Left forelimb (tissue), 1 donor: ENCODE data around the gene ALK.

ENCODE experiments used
- DNase-seq: peaks from one replicate; pipeline ENCODE4 v3.0.0-alpha.2; 2018; ENCODE audit warnings: low spot score

The ALK gene

DNA sequence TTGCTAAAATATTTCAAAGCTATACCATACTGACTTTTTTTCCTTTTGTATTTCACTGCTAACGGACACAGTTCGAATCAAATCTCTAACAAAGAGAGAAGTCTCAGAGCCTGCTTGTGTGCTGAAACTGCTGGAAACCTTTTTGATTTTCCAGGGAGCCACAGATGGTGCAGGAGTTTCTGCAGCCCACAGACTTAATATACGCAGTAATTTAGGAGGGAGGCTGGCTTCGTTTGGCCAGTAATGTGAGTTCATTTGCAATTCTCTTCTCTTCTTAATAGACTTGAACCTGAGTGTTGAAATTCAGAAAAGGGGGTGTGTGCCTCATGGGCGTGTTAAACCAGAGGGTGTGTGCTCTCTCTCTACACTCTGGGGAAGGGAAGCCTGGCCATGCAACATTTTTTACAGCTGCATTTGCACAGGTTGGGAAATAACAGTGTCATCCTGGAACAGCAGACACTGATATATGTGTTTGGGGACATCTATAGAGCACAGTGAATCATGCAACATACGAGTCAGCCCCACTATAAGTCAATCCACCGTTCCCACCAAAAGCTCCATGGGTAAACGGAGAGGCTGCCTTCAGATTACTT, 473.2 kb downstream of the ALK start:
- DNase-seq, result no peak

DNA sequence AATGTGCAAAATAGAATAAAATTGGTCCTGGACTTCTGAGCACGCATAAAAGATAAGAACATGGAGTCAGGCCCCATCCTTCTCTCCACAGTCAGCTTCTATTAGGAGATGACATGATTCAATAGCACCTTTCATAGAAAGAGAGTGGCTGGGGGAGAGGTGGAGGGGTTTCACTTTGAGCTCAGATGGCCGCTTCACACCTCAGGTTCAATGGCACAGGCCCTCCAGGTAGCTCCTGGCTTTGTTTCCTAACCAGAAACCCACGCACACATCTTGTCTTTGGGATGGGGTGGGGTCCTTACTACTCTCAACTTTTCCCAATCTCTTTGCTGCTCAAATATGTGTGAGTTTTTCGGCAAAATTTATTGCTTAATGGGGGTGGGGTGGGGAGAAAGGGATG, 473.9 kb downstream of the ALK start:
- no peak for DNase-seq

DNA sequence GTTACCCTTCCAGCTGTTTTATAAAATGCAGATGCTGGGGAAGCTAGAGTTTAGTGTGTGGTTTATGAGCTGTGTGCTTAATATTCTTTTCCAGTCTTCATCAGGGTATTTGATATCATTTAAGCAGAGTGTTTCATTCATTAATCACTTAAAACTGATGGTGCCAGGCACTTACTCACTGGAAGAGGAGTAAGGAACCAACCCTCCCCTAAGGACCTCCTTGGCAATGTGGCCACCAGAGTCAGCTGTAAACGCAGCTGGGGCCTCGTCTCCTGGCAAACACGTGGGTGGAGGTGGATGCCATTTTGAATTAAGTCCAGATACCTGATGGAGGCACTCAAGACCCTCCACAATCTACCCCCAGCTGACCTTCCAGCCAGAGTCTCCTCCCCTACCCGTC, 474.5 kb downstream of the ALK start:
- no peak for DNase-seq

DNA sequence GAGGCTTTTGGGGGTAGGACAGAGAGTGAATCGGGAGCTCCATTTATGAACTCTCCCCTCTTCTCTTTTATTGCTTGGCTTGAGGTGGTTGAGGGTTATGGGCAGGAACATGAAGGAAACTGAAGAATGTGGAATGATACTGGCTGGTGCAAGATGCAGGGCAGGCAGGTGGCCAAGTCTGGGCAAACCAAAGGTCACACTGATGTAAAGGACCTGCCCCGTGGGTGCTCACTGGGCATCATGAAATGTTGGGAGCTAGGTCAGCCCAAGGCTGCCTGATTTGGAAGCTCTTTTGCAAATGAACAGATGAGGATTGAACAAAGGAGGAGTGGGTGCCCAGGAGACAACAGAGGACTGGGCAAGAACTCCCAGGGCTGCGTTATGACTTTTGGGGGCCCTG, 477.2 kb downstream of the ALK start:
- no peak for DNase-seq

DNA sequence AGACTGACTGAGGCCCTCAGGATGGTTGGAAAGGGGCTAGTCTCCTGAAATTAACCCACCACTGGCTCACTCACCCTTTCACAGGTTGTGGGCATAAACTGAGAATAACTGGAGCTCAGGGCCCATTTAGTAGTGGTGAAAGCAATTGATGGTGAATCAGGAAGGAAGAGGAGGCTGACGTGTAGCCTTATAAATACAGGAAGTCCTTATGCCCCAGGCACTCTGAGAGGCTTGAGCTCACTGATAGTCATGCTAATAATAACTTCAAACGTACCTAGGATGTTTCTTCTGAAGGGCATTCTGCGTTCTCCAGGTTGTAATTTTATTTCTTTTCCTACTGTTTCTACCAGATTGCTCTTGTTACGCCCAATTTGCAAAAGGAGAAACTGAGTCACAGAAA, 477.8 kb downstream of the ALK start:
- no peak for DNase-seq

DNA sequence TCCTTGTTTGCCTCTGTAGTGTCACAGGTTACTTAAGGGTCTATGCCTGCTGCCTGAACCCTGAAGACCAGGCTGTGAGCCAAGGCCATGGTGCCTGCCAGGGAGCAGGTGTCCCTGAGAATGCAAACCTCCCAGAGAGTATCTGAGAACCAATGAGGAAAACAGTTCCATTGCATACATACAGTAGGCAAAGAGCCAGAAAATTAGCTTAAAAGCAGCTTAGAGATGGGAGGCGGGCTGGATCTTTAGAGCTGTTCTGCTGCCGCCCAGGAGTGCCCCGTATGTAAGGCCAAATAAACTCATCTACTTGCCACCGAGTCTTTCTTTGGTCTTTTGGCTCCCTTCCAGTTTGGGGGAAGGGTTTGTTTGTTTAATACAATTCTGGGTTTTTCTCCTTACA, 478.2 kb downstream of the ALK start:
- no peak for DNase-seq

DNA sequence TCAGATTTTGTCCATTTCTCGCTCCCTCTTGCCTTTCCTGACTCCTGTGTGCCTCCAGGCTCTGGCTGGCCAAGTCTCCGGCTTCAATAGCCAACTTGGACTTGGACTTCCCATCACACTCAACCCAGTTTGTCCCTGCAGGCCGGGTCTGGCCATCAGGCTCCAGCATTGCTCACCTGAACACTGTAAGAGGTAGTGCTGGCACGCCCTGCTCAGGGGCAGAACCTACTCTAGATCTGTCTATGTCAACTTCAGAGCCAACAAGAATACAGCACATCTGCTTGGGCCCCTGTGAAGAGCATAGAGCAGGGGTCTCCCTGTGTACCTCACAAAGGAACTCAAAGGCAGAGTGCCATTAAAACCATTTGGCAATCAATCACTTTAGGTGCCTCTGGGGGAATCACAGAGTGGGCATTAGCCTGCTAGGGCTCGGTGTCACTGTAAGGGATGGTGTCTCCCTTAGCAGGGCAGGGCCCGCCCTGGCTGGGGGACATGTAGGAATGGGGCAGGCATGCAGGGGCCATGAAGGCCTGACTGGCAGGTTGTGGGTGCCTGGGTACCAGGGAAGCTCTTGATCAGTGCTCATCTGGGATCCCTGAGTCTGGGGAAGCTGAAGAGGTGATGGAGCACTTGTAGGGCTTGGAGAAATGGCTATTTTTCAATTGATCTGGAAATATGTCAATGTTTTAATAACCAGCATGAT, 480.3 kb downstream of the ALK start:
- DNase-seq, result no peak

DNA sequence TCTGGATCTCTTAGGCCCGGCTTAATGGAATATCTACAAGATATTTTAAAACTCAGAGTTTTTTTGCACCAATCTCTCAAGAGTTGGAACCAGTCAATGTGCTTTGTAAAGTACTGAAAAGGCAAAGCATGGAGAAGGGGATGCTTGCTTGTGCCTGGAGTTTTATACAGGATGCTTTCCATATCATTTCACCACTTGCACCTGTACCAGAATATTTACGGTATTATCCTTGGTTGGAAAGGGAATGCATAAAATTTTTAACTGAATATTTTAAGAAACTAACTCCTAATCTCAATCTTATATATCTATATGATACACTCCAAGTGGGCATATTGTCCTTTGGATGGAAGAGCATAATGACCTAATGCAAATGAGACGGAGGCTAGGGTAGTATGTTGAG, 487.5 kb downstream of the ALK start:
- DNase-seq, result no peak

DNA sequence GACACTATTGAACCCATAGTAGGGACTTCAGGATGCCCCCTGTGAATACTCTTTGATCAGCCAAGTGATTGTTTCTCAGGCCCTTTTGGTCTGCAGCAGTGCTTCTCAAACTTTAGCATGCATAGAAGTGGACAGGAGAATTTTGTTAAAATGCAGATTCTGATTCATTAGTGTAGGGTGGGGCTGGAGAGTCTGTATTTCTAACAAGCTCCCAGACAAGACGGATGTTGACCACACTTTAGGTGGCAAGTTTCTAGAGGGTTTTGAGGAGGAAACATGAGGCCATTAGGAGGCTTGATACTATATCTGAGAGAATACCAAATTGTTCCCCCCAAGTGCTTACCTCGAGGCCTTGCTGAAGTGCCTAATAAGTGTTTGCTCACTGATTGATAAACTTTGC, 488.3 kb downstream of the ALK start:
- no peak for DNase-seq

DNA sequence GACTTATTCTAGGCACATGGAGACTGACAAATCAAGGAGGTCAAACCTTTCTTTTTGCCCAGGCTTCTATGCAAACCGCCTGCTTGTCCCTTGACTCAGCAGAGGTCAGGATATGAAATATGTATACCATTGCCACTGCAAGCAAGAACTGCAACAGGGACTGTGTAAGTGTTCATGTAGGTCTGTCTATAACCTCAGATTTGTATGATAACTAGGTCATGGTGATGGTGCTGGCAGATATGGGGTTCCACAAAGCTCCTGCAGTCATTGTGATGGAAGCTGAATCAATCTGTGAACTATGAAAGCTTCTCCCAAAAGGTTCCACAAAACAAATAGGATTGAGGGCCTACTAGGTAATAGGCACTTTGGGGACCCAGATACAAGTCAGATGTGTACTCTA, 489.9 kb downstream of the ALK start:
- no peak for DNase-seq

DNA sequence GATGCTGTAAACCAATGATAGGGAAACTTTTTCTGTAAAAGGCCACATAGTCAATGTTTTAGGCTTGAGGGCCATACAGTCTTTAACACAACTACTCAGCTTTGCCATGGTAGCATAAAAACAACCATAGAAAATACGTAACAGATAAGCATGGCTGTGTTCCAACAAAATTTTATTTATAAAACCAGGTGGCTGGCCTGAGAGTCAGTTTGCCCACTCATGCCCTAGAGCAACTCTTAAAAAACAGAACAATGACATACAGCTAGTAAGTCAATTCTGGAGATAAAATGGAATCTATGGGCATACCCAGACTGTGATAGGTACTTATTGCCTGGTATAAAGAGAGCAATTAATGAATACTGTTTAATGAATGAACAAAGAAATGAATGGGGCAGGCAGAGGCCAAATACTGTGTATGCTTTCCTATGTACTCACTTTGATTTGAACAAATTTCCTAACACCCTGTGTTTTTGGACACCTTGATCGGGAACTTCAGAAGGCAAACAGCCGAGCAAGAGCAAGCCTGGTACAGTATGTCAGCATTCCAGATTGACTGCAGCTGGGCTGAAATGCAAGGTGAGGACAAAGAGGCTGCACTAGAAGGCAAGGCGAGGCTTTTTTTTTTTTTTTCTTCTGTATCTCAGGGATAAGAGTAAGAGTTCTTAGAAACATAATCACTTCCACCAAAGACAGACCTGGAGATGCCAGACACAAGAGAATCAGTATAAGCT, 490.8 kb downstream of the ALK start:
- no peak for DNase-seq

DNA sequence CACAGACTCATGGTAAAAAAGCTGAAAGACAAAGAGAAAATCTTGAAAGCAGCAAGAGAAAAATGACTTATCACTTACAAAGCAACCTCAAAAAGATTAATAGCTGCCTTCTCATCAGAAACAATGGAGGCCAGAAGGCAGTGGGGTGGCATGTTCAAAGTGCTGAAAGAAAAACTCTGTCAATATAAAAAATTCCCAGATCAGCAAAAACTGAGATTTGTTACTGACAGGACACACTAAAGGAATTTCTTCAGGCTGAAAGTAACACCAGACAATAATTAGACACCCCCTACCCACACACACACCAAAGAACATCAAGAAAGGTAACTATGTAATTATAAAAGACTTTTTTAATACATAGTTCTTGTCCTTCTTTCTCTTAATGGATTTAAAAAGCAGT, 495.0 kb downstream of the ALK start:
- DNase-seq, result no peak

DNA sequence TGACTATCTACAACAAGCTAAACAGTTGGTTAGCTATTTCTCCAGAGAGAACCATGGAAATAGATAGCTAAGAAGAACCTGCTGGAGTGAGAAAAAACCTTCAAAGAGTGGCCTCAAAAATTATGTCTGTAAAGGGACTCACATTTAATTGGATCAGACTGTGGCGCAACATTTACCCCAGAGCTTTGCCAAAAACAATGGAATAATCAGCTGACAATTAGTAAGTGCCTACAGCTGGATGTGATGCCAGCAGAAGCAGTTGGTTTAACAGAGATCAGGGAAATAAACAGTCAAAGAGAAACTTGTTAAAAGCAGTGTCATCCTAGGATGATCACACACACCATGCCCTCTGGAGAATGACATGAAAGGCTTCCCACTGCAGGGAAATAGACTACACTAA, 495.5 kb downstream of the ALK start:
- DNase-seq, result no peak

DNA sequence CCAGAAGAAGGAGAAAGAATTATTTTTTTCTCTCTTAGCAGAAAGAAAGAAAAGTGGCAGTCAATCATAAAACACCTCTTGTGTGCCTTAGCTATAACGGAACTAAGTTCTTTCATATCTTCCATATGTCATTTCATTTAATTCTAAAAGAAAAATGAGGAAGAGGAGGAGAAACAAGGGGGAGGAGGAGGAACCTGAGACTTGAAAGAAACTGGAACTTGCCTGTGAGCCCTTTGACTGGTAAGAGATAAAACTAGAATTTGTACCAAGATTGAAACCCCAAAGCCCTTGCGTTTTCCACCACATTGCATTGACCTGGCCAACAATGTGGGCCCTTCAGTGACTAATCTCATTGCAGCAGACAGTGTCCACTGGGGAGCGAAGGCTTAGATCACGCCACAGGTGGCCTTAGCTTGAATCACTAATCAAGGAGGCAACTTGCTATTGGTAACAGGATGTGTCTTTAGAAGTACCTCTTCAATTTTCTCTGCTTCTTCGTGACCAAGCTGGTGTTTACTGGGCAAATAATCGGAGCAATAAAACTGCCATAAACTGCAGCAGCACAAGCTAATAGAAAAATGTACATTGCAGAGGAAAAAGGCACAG, 498.2 kb downstream of the ALK start:
- DNase-seq, result no peak

DNA sequence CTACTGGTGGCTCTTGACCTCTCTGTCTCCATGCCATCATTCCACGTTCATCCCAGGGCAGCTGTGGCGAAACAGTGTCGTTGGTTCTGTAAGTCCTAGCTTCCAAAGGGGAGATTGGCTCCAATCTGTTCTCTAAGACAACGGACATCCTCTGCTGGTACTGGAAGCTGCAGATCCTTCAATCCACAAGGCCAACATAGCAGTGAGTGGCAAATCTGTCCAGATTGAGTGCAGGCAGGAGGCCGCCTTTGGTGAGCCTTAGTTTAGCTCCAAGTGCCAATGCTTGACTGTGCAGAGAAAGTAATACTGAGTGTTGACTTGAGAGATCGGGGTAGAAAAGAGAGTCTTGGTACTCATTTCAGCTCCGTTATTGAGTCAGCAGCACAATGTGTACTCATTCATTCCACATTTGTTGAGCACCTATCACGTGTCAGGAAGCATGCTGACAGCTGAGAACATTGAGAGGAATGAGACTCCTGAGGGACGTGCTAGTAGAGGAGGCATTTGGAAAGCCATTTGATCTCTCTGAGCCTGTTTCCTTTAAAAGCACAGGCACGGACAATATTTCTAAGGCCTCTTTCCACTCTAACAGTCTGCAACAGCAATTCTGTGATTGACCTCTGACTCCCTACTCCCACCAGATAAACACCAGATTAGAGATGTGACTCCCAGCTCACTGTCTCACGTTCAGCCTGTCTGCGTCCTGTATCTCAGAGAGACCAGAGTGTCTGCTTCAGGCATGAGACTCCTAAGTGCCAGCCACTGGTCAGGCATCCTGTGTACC, 500.2 kb downstream of the ALK start:
- DNase-seq, result no peak

DNA sequence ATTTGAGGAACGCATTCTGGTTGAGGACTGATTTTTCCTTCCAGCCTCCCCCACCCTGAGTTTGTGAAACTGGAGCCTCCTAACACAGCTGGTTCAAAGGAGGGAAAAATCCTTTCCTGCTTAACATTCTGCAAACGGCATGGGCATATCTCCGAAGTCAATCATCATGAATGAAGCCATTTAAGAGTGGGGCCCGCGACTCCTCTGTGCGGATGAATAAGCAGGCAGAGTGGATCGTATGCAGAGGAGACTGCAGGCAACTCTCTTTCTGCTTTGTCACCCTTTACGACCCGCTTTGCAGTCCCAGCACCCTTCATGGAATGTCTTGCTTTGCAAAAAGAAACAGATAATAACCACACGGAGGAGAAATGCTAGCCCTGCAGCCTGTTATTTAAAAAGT, 500.9 kb downstream of the ALK start:
- no peak for DNase-seq

DNA sequence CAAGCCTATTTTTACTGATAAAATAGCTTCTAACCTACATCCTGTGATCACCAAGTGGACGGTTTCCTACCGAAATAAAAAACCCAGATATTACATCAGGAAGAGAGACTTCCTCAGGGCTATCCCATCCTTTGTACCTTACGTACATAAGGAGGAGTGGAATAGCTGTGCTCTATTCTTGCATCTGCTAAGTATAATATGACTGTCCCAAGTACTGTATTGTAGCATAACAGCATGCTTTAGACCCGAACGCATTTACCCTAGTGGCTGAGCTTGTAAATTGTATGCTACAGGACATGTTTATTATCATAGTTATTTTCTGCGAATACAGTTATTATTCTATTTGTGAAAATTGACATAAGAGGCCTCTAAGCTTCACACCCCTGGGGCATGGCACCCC, 503.8 kb downstream of the ALK start:
- no peak for DNase-seq

DNA sequence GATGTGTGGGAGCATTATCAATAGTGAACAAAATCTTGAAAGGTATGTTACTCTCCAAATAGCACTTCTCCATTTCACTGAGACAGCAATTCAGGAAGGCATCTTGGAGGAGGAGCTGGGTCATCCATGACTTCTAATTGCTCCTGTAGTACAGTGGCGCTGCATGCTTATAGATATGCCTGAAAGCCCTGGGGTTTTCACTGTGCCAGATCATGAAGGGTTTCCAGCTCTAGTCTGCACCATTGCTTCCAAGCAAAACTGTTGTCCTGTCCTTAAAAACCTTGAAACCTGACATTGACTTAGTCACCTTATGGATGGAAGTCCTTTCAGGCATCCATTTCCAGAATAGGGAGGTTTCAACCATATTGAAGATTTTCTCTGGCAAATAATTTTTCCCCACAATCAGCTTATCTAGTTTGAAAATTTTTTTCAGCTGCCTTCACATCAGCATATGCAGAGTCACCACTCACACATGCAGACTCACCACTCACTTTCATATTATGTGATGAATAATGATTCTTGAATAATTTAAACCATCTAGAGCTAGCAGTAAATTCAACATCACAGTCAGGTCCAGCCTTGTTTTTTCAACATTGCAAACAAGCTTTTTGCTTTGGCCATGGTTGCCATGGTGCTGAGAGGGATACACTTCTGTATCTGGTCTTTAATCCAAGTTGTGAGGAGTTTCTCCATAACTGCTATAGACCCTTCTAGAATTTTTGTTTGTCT, 509.0 kb downstream of the ALK start:
- DNase-seq, result no peak

DNA sequence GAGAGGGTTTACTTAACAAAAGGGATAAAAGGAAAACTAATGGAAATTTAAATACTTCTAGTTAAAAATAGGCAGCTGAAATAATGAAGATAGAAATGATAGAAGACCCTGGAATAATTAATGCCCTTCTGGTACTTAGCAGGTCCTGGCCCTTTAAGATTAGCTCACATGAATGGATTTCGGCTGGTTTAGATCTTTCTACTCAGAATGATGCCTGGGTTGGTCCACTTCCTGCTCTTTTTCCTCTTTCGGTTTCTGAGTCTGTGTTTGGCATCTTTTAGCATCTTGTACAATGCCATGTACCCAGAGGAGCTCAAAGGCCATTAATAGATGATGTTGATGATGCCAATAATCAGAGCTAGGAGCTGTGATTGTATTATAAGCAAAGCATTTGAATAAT, 515.7 kb downstream of the ALK start:
- DNase-seq, result no peak

DNA sequence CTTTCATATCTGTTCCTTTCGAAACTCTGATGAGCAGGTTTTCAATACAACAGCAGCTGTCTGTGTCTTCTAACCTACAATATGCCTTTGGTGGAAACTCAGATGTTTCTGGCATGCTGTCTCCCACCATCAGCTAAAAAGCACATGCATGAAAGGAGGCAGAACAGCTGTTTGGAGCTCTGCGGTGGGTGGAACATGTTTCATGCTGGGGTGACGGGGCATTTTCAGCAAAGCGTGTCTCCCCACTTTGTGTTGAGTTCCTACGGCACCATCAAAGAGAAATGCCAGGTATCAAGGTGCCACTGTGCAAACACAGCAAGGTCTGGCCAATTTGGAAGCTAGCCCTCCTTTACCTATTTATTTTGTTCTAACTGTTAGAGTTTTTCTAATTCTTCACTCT, 516.1 kb downstream of the ALK start:
- no peak for DNase-seq

DNA sequence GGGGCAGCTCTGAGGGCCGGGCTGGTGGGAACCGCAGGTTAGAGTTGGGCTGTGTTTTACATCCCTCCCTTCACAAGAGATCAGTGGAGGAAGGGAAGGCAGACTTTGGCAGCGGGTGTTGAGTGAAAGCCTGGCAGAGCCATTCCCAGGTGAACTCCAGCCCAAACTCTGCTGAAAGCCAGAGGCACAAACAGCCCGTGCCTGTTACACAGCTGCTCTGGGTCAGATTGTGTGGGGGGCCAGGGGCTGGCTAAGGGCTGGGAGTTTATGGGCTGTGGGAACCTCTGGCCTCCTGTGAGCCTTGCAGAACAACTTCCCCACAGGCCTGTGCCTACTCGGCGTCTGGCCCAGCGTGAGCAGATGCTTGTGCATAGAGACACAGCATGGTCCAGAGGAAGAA, 519.4 kb downstream of the ALK start:
- no peak for DNase-seq
